T-helper 2 cell (primary cell): ENCODE measurements around the gene MAPKAPK3.

ENCODE experiments used
- DNase-seq, 5 experiments: peaks; one replicate each; pipeline versions ENCODE4 v3.0.0 to v3.0.0-alpha.2; 2012 to 2022

The MAPKAPK3 gene

GRCh38 chr3:50627407-50628051 is 10.6 kb downstream of the MAPKAPK3 start:
- DNase-seq: peak in 1 of 5 experiments; percentile 34

GRCh38 chr3:50628601-50629000 is 11.7 kb downstream of the MAPKAPK3 start:
- no peak for DNase-seq

- no peak for DNase-seq
Observed at GRCh38 chr3:50630394-50630793, 13.4 kb downstream of the MAPKAPK3 start.

- DNase-seq: peak in 1 of 5 experiments; percentile 42
Observed at GRCh38 chr3:50630877-50631276, 13.9 kb downstream of the MAPKAPK3 start.

GRCh38 chr3:50632450-50632849 is 15.5 kb downstream of the MAPKAPK3 start:
- DNase-seq: peak in 1 of 5 experiments; percentile 59

- DNase-seq: no peak
Observed at GRCh38 chr3:50633230-50633790, 16.4 kb downstream of the MAPKAPK3 start.

GRCh38 chr3:50635066-50635465 is 18.1 kb downstream of the MAPKAPK3 start:
- no peak for DNase-seq

- no peak for DNase-seq
Observed at GRCh38 chr3:50637011-50637410, 20.1 kb downstream of the MAPKAPK3 start.

GRCh38 chr3:50637945-50638344 is 21.0 kb downstream of the MAPKAPK3 start:
- no peak for DNase-seq

- DNase-seq: no peak
Observed at GRCh38 chr3:50639055-50639494, 22.1 kb downstream of the MAPKAPK3 start.

- DNase-seq: no peak
Observed at GRCh38 chr3:50642382-50642781, 25.4 kb downstream of the MAPKAPK3 start.

GRCh38 chr3:50644561-50644960 is 27.6 kb downstream of the MAPKAPK3 start:
- no peak for DNase-seq

- no peak for DNase-seq
Observed at GRCh38 chr3:50645378-50645777, 28.4 kb downstream of the MAPKAPK3 start.

- DNase-seq: no peak
Observed at GRCh38 chr3:50648313-50648712, 31.4 kb downstream of the MAPKAPK3 start.

GRCh38 chr3:50648944-50649343 is 32.0 kb downstream of the MAPKAPK3 start:
- no peak for DNase-seq

GRCh38 chr3:50649451-50649931 is 32.5 kb downstream of the MAPKAPK3 start:
- no peak for DNase-seq

GRCh38 chr3:50650018-50650417 is 33.1 kb downstream of the MAPKAPK3 start:
- no peak for DNase-seq

- no peak for DNase-seq
Observed at GRCh38 chr3:50651445-50651844, 34.5 kb downstream of the MAPKAPK3 start.

GRCh38 chr3:50651920-50652529 is 35.1 kb downstream of the MAPKAPK3 start:
- no peak for DNase-seq

- DNase-seq: peak in 4 of 5 experiments; percentile 24 to 61 (median 35)
Observed at GRCh38 chr3:50652709-50653108, 35.8 kb downstream of the MAPKAPK3 start.

GRCh38 chr3:50653937-50654595 is 37.1 kb downstream of the MAPKAPK3 start:
- DNase-seq: no peak

GRCh38 chr3:50655009-50655830 is 38.3 kb downstream of the MAPKAPK3 start:
- DNase-seq: no peak
